ENCODE data around the gene DCHS2. TPM values are rescaled to one million over a fixed set of nuclear protein-coding genes. Genes with fewer than 3 reads are reported as not detected.

Gene DCHS2
- total and polyA plus RNA-seq, 2 of the 8 experiments (the other 6 are each of a cell fraction or from before 2014, with no cell fraction given), result 0.54 to 2.6 TPM

DNA sequence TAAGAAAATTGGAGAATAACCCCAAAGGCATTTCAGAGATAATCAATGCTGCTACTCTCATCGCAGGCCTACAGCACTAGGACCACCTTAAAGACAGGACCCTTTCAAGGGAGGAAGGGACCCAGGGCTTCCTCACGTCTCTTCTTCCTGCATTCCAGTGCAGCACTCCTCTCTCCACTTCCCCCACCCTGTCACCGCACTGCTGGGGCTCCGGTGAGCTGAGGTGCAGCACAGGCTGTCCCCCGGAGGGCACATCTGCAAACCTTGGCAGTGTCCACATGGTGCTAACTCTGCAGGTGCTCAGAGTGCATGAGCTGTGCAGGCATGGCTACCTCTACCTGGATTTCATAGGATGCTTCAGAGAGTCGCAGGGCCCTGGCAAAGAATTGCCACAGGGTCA is 305.6 kb downstream of the DCHS2 start (continued):
- TF ChIP-seq, protein P1, sequence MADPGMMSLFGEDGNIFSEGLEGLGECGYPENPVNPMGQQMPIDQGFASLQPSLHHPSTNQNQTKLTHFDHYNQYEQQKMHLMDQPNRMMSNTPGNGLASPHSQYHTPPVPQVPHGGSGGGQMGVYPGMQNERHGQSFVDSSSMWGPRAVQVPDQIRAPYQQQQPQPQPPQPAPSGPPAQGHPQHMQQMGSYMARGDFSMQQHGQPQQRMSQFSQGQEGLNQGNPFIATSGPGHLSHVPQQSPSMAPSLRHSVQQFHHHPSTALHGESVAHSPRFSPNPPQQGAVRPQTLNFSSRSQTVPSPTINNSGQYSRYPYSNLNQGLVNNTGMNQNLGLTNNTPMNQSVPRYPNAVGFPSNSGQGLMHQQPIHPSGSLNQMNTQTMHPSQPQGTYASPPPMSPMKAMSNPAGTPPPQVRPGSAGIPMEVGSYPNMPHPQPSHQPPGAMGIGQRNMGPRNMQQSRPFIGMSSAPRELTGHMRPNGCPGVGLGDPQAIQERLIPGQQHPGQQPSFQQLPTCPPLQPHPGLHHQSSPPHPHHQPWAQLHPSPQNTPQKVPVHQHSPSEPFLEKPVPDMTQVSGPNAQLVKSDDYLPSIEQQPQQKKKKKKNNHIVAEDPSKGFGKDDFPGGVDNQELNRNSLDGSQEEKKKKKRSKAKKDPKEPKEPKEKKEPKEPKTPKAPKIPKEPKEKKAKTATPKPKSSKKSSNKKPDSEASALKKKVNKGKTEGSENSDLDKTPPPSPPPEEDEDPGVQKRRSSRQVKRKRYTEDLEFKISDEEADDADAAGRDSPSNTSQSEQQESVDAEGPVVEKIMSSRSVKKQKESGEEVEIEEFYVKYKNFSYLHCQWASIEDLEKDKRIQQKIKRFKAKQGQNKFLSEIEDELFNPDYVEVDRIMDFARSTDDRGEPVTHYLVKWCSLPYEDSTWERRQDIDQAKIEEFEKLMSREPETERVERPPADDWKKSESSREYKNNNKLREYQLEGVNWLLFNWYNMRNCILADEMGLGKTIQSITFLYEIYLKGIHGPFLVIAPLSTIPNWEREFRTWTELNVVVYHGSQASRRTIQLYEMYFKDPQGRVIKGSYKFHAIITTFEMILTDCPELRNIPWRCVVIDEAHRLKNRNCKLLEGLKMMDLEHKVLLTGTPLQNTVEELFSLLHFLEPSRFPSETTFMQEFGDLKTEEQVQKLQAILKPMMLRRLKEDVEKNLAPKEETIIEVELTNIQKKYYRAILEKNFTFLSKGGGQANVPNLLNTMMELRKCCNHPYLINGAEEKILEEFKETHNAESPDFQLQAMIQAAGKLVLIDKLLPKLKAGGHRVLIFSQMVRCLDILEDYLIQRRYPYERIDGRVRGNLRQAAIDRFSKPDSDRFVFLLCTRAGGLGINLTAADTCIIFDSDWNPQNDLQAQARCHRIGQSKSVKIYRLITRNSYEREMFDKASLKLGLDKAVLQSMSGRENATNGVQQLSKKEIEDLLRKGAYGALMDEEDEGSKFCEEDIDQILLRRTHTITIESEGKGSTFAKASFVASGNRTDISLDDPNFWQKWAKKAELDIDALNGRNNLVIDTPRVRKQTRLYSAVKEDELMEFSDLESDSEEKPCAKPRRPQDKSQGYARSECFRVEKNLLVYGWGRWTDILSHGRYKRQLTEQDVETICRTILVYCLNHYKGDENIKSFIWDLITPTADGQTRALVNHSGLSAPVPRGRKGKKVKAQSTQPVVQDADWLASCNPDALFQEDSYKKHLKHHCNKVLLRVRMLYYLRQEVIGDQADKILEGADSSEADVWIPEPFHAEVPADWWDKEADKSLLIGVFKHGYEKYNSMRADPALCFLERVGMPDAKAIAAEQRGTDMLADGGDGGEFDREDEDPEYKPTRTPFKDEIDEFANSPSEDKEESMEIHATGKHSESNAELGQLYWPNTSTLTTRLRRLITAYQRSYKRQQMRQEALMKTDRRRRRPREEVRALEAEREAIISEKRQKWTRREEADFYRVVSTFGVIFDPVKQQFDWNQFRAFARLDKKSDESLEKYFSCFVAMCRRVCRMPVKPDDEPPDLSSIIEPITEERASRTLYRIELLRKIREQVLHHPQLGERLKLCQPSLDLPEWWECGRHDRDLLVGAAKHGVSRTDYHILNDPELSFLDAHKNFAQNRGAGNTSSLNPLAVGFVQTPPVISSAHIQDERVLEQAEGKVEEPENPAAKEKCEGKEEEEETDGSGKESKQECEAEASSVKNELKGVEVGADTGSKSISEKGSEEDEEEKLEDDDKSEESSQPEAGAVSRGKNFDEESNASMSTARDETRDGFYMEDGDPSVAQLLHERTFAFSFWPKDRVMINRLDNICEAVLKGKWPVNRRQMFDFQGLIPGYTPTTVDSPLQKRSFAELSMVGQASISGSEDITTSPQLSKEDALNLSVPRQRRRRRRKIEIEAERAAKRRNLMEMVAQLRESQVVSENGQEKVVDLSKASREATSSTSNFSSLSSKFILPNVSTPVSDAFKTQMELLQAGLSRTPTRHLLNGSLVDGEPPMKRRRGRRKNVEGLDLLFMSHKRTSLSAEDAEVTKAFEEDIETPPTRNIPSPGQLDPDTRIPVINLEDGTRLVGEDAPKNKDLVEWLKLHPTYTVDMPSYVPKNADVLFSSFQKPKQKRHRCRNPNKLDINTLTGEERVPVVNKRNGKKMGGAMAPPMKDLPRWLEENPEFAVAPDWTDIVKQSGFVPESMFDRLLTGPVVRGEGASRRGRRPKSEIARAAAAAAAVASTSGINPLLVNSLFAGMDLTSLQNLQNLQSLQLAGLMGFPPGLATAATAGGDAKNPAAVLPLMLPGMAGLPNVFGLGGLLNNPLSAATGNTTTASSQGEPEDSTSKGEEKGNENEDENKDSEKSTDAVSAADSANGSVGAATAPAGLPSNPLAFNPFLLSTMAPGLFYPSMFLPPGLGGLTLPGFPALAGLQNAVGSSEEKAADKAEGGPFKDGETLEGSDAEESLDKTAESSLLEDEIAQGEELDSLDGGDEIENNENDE (IDR thresholded peaks at IDR 0.05; ENCODE audit: insufficient replicate concordance, low read length), result no peak
- TF ChIP-seq POLR2AphosphoS5 (IDR thresholded peaks at IDR 0.05; ENCODE audit: low read depth, low read length) (no peak), HDAC6 (IDR thresholded peaks at IDR 0.05; ENCODE audit: low read depth, low read length) (no peak), YY1 (IDR thresholded peaks at IDR 0.05; ENCODE audit: low read depth, low read length) (no peak), MAFK (IDR thresholded peaks at IDR 0.05; ENCODE audit: low read depth, low read length) (no peak), KDM5A (IDR thresholded peaks at IDR 0.05; ENCODE audit: low read length) (no peak), TEAD4 (IDR thresholded peaks at IDR 0.05; ENCODE audit: low read depth, low read length) (no peak), RNF2 (IDR thresholded peaks at IDR 0.05; ENCODE audit: borderline replicate concordance, low read depth, low read length, missing control alignments, poor library complexity, severe bottlenecking) (no peak), RAD21 (IDR thresholded peaks at IDR 0.05 in 1 of 2, conservative IDR thresholded peaks at IDR 0.05 in 1 of 2; ENCODE audit: low read depth in 2 of 2, low read length in 2 of 2) (no peak), CHD1 (IDR thresholded peaks at IDR 0.05; ENCODE audit: low read depth, low read length) (no peak), TAF7 (optimal IDR thresholded peaks at IDR 0.05; ENCODE audit: borderline replicate concordance, low read depth, low read length) (no peak), CBX8 (IDR thresholded peaks at IDR 0.05; ENCODE audit: borderline replicate concordance, low read depth, low read length) (no peak)

All from H1 (cell line).